Mammary epithelial cell (primary cell): ENCODE results near the gene PHPT1.

ENCODE experiments used
- EZH2 ChIP-seq: IDR thresholded peaks from 2 replicates; pipeline ENCODE4 v1.6.1; 2012; ENCODE audit warnings: low read length, inconsistent platforms, borderline replicate concordance
- TF ChIP-seq, protein P1 (sequence below), 2 donors: IDR thresholded peaks in 1 of 2; conservative IDR thresholded peaks in 1 of 2; 2 replicates each; pipeline ENCODE4 v1.5.1; 2011 to 2012; ENCODE audit warnings: inconsistent platforms in 2 of 2, low read length in 2 of 2, mild to moderate bottlenecking in 2 of 2, control low read depth in 1 of 2, low read depth in 1 of 2; ENCODE audit not compliant: insufficient read depth in 1 of 2; ENCODE audit errors: extremely low read depth in 1 of 2

DNA sequence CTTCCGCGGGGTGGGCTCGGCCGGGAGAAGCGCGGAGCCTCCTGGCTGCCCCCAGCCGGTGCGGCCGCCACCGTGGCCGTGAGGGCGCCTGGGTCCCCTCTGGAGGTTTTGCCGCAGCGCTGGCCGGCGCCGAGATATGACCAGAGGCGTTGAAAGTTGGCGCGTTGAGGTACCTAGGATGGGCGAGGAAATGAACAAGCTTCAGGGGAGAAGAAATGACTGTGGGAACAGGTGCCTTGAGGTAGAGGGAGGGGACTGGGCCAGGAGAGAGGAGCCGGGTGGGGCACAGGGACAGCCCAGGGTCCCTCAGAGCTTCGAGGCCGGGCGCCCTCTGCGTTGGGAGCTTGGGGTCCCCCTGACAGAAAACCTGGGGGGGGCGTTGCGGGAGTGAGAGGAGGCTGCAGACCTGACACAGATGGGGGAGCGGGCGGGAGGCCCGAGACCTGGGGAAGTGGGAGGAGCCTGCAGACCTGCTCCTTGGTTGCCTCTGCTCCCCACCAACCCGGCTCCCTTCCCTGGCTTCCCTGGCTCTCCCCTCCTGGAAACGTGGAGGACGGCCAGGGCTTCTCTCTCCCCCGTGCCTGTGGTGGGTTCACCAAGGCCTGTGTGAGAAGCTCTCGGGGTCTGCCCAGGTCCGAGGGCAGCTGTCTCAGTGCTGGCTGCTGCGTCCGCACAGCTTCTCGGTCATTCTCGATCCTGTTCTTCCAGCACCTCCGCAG is 27.2 kb upstream of the PHPT1 start:
- TF ChIP-seq EZH2 = no peak
- TF ChIP-seq, protein P1, sequence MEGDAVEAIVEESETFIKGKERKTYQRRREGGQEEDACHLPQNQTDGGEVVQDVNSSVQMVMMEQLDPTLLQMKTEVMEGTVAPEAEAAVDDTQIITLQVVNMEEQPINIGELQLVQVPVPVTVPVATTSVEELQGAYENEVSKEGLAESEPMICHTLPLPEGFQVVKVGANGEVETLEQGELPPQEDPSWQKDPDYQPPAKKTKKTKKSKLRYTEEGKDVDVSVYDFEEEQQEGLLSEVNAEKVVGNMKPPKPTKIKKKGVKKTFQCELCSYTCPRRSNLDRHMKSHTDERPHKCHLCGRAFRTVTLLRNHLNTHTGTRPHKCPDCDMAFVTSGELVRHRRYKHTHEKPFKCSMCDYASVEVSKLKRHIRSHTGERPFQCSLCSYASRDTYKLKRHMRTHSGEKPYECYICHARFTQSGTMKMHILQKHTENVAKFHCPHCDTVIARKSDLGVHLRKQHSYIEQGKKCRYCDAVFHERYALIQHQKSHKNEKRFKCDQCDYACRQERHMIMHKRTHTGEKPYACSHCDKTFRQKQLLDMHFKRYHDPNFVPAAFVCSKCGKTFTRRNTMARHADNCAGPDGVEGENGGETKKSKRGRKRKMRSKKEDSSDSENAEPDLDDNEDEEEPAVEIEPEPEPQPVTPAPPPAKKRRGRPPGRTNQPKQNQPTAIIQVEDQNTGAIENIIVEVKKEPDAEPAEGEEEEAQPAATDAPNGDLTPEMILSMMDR (conservative IDR thresholded peaks at IDR 0.05 in 1 of 2, IDR thresholded peaks at IDR 0.05 in 1 of 2; ENCODE audit: extremely low read depth in 1 of 2, insufficient read depth in 1 of 2, low read depth in 1 of 2, low read length in 2 of 2) = no peak
